Activated T-cell treated with anti-CD3 and anti-CD28 coated beads, Interleukin-2, amount 50 U/mL, for 4 hours (primary cell): Measurements from ENCODE around the gene FBXL17. TPM values are rescaled to one million over a fixed set of nuclear protein-coding genes. Genes with fewer than 3 reads are reported as not detected.

Source experiments
- ATAC-seq, 2 donors: fragments of 200-7000 bp; cut with Tn5 transposase; one replicate each; pipeline ENCODE4 v1.10.0; 2021
- DNase-seq: peaks from one replicate; pipeline ENCODE4 v3.0.0-alpha.2; 2020
- H3K27me3 Mint-ChIP-seq: one replicate; pipeline ENCODE4 v1.8.0; 2021; ENCODE audit warnings: low read depth, mixed read lengths
- H3K36me3 Mint-ChIP-seq: one replicate; pipeline ENCODE4 v1.8.0; 2022; ENCODE audit warnings: mixed read lengths; ENCODE audit not compliant: insufficient read depth
- H3K4me1 Mint-ChIP-seq: one replicate; pipeline ENCODE4 v1.8.0; 2021; ENCODE audit warnings: low read depth, mixed read lengths
- H3K4me3 Mint-ChIP-seq: one replicate; pipeline ENCODE4 v1.8.0; 2021; ENCODE audit warnings: mild to moderate bottlenecking, moderate library complexity, mixed read lengths
- H3K9me3 Mint-ChIP-seq: one replicate; pipeline ENCODE4 v1.8.0; 2021; ENCODE audit warnings: mixed read lengths
- total RNA-seq, 3 donors: library from RNA; stranded (reverse); gene quantifications; one replicate each; pipeline ENCODE4 v1.2.1, GENCODE V29; 2021

The FBXL17 gene
- total RNA-seq, 3 donors from 2014 or later, result 5.9 to 6.6 (median 6.5) TPM

- no peak for DNase-seq
Observed at GRCh38 chr5:107815109-107815508, 566.8 kb downstream of the FBXL17 start.

DNA sequence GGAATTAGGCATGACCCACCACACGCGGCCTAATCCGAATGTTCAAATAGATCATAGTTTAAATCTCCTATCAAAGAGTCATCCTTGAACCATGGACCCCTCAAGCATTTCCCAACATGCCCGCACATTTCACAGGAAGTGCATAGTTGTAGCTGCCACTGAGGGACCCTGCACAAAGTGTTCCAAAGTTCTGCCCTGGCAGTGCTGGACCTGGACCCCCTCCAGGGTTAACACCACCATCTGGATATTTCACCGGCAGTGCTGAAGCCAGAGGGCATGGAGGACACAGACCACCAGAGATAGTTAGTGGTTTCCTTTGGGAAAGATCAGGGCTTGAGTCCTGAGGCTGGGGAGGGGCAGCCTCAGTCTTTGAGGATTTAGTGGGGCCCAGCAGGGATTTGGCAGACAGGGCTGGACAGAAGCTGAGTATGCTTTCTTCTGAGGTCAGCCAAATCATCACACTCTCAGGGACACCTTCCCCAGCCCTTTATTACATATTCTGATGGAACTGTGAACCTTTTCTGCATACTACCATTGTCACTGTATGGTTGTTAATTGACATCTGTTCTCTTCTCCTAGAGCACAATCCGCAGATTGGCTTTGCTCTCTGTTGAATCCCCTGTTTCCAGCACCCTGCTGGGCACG, 567.6 kb downstream of the FBXL17 start:
- H3K4me1 Mint-ChIP-seq, result no peaks in the 10 kb centered on the region
- ATAC-seq (no peak), DNase-seq (no peak)
- no peaks in the 10 kb centered on the region for H3K36me3 Mint-ChIP-seq
- no peaks in the 10 kb centered on the region for H3K27me3 Mint-ChIP-seq
- H3K4me3 Mint-ChIP-seq, result no peak overlapping the region
- no peaks in the 10 kb centered on the region for H3K9me3 Mint-ChIP-seq

More at GRCh38 chr5:107815109-107815508, 566.8 kb downstream of the FBXL17 start:
- Mint-ChIP-seq H3K27me3 (no peaks in the 10 kb centered on the region), H3K36me3 (no peaks in the 10 kb centered on the region), H3K4me1 (no peaks in the 10 kb centered on the region), H3K4me3 (no peak overlapping the region), H3K9me3 (no peaks in the 10 kb centered on the region)
- ATAC-seq, result no peak

GRCh38 chr5:107813559-107813958, 568.3 kb downstream of the FBXL17 start:
- H3K27me3 Mint-ChIP-seq, result no peaks in the 10 kb centered on the region
- ATAC-seq (no peak), DNase-seq (no peak)
- no peaks in the 10 kb centered on the region for H3K9me3 Mint-ChIP-seq
- no peaks in the 10 kb centered on the region for H3K36me3 Mint-ChIP-seq
- no peak overlapping the region for H3K4me3 Mint-ChIP-seq
- H3K4me1 Mint-ChIP-seq, result no peaks in the 10 kb centered on the region

DNA sequence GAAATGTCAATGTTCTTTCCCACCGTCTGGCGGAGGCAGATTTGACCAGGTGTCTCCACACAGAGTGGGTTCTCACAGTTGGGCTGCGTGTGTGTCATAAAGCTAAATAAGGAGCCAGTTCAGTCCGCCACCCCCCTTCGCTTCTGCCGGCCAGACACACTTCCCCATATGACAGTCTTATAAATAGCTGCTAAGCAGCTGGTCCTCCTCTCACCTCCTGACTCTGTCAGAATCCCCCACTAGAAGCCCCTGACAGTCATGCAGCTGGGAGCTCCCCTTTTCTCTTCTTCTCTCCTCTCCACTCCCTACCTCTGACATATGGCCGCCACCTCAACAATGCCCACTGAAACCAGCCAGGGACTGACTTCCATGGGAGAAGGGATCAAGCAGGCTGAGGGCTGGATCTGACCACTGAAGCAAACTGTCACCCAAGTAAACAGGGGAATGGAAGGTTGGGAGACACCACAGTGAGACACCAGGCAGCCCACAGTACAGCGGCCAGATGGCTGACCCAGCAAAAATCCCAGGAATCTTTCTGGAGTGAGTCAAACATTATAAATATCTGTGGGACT, 569.2 kb downstream of the FBXL17 start:
- H3K9me3 Mint-ChIP-seq, result no peaks in the 10 kb centered on the region
- no peaks in the 10 kb centered on the region for H3K36me3 Mint-ChIP-seq
- ATAC-seq (no peak), DNase-seq (no peak)
- H3K27me3 Mint-ChIP-seq, result no peaks in the 10 kb centered on the region
- no peak overlapping the region for H3K4me3 Mint-ChIP-seq
- H3K4me1 Mint-ChIP-seq, result no peaks in the 10 kb centered on the region

DNA sequence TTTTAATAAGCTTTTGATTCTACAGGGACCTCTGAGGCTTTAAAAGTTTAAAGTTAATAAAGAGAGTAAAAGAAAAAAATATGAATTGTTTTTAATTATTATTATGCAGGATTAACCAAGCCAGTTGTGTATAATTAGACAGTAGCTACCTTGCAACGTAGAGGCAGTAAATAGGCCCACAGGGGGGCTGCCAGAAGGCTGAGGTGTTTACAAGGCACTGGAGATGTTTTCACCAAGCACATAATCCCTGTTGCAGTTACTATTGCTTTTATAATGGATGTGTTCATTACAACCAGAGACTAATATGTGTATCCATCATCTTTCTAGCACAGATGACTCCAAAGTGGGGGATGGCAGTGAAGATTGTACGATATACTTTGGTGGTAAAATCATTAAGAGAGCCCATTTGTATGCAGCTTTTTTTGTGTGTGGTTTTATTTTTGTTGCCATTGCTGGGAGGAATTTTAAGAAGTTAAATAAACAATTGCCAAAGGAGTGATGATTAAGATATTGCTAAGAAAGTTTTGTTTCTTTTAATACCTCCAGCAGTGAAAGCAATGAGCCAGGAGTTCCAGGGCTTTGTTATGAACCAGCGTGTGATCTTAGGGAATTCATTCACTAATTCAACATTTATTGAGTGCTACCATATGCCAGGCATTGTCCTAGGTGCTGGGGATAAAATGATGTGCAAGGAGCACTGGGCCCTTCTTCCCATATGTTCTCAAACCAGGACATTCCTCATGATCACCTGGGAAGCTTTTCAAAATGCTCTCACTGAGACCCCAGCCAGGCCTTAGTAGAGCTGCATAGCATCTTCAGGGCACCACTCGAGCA, 572.5 kb downstream of the FBXL17 start:
- no peak for ATAC-seq
- Mint-ChIP-seq H3K4me3 (no peak overlapping the region), H3K4me1 (no peaks in the 10 kb centered on the region), H3K9me3 (no peaks in the 10 kb centered on the region), H3K27me3 (no peaks in the 10 kb centered on the region), H3K36me3 (no peaks in the 10 kb centered on the region)
- no peak for DNase-seq
